Vagina (tissue), 2 donors: ENCODE results near the gene FOXN3.

Experiments
- CTCF ChIP-seq, 3 experiments: fragments of 450-650 bp in 2 of 3; fragments of 200-600 bp in 1 of 3; sonication (generic) in 1 of 3; IDR thresholded peaks; one replicate each; pipeline ENCODE4 v1.5.1; 2017 to 2019; ENCODE audit warnings: antibody characterized with exemption in 3 of 3, mild to moderate bottlenecking in 2 of 3, moderate library complexity in 2 of 3
- POLR2A ChIP-seq, 2 donors: fragments of 450-650 bp; IDR thresholded peaks; one replicate each; pipeline ENCODE4 v1.6.1; 2017; ENCODE audit warnings: antibody characterized with exemption in 2 of 2, mild to moderate bottlenecking in 2 of 2, moderate library complexity in 2 of 2

GRCh38 chr14:89165189-89166181, 251.5 kb downstream of the FOXN3 start:
- TF ChIP-seq CTCF (IDR thresholded peaks at IDR 0.05) = no peak
- TF ChIP-seq POLR2A (IDR thresholded peaks at IDR 0.05) = no peak
